ENCODE data around the gene MAPK4.
"Not testable (repeated sequence)": the region's sequence is repeated elsewhere in the genome, so short reads cannot be mapped to it uniquely, and the experiment has no call there.

The MAPK4 gene

GRCh38 chr18:50704357-50704940 lies 144.6 kb downstream of the MAPK4 start:
- no peak for DNase-seq
- Histone ChIP-seq H3K36me3 (no peaks in the 10 kb centered on the region), H3K4me3 (ENCODE audit: low read depth, low read length) (no peak overlapping the region), H3K9me3 (ENCODE audit: severe bottlenecking) (no peaks in the 10 kb centered on the region), H3K27me3 (ENCODE audit: insufficient read depth, low read depth, severe bottlenecking) (no peaks in the 10 kb centered on the region), H3K27ac (no peak overlapping the region)
- no peak for TF ChIP-seq CTCF (IDR thresholded peaks at IDR 0.05; ENCODE audit: low read depth, low read length)

- Histone ChIP-seq H3K27me3 (ENCODE audit: insufficient read depth, low read depth, severe bottlenecking) (no peaks in the 10 kb centered on the region), H3K4me3 (ENCODE audit: low read depth, low read length) (no peak overlapping the region), H3K9me3 (ENCODE audit: severe bottlenecking) (no peaks in the 10 kb centered on the region), H3K27ac (peak overlapping the region; percentile 15), H3K36me3 (no peaks in the 10 kb centered on the region)
- no peak for TF ChIP-seq CTCF (IDR thresholded peaks at IDR 0.05; ENCODE audit: low read depth, low read length)
- DNase-seq, result peak; percentile 47
Measured at GRCh38 chr18:50706199-50706598, 146.3 kb downstream of the MAPK4 start.

- Histone ChIP-seq H3K27me3 (ENCODE audit: insufficient read depth, low read depth, severe bottlenecking) (no peaks in the 10 kb centered on the region), H3K36me3 (no peaks in the 10 kb centered on the region), H3K4me3 (ENCODE audit: low read depth, low read length) (no peak overlapping the region), H3K9me3 (ENCODE audit: severe bottlenecking) (no peaks in the 10 kb centered on the region), H3K27ac (peak overlapping the region; percentile 17; the same call in 1 of the 2 replicates)
- DNase-seq, result no peak
- TF ChIP-seq CTCF (IDR thresholded peaks at IDR 0.05; ENCODE audit: low read depth, low read length), result no peak
Measured at GRCh38 chr18:50706651-50707050, 146.8 kb downstream of the MAPK4 start.

GRCh38 chr18:50707297-50707696 lies 147.4 kb downstream of the MAPK4 start:
- H3K9me3 ChIP-seq (ENCODE audit: severe bottlenecking); H3K4me3 ChIP-seq (ENCODE audit: low read depth, low read length); H3K27me3 ChIP-seq (ENCODE audit: insufficient read depth, low read depth, severe bottlenecking); H3K36me3 ChIP-seq; DNase-seq: not testable (repeated sequence)
- peak overlapping the region; percentile 17; the same call in 1 of the 2 replicates for H3K27ac ChIP-seq

GRCh38 chr18:50707855-50708469 lies 148.1 kb downstream of the MAPK4 start:
- Histone ChIP-seq H3K4me3 (ENCODE audit: low read depth, low read length) (no peak overlapping the region), H3K27me3 (ENCODE audit: insufficient read depth, low read depth, severe bottlenecking) (no peaks in the 10 kb centered on the region), H3K27ac (no peak overlapping the region; the same call in 1 of the 2 replicates), H3K36me3 (no peaks in the 10 kb centered on the region), H3K9me3 (ENCODE audit: severe bottlenecking) (no peaks in the 10 kb centered on the region)
- no peak for DNase-seq
- no peak for TF ChIP-seq CTCF (IDR thresholded peaks at IDR 0.05; ENCODE audit: low read depth, low read length)

- no peaks in the 10 kb centered on the region for H3K9me3 ChIP-seq (ENCODE audit: severe bottlenecking)
- DNase-seq, result peak; percentile 61
- H3K27ac ChIP-seq, result peak overlapping the region; percentile 57
- H3K27me3 ChIP-seq (ENCODE audit: insufficient read depth, low read depth, severe bottlenecking), result no peaks in the 10 kb centered on the region
- no peaks in the 10 kb centered on the region for H3K36me3 ChIP-seq
- no peak overlapping the region for H3K4me3 ChIP-seq (ENCODE audit: low read depth, low read length)
- peak; percentile 48; the same call in 1 of the 2 replicates for TF ChIP-seq CTCF (IDR thresholded peaks at IDR 0.05; ENCODE audit: low read depth, low read length)
Measured at GRCh38 chr18:50709193-50709592, 149.3 kb downstream of the MAPK4 start.
